ENCODE data around the gene TCAP.
"Not testable (repeated sequence)": the region's sequence is repeated elsewhere in the genome, so short reads cannot be mapped to it uniquely, and the experiment has no call there.

The TCAP gene

DNA sequence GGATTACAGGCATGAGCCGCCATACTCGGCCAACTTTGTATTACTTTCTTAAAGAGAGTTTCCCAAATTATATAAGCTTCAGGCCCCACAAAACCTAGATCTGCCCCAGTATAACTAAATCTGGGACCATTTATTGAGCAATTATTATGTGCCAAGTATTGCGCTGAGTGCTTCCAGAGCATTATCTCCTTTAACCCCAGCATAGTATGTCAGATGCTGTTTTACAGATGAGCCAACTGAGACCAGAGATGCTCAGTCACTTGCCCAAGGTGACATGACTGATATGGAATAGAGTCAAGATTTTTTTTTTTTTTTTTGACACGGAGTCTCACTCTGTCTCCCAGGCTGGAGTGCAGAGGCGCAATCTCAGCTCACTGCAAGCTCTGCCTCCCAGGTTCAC, 32.8 kb downstream of the TCAP start:
- Histone ChIP-seq H3K9me3 (replicated peaks; ENCODE audit: insufficient read depth, low read length) (no peaks in the 10 kb centered on the region), H2AFZ (ENCODE audit: low read length) (no peak overlapping the region), H3K79me2 (ENCODE audit: low read length) (no peaks in the 10 kb centered on the region), H3K4me1 (ENCODE audit: low read length) (peaks cover 5% of the 10 kb centered on the region), H3F3A (ENCODE audit: insufficient read depth, low read length) (no peaks in the 10 kb centered on the region), H3K4me2 (ENCODE audit: low read depth, low read length) (no peak overlapping the region), H3K27ac (ENCODE audit: low read length) (no peak overlapping the region), H3K9me2 (replicated peaks; ENCODE audit: insufficient read depth, low read length) (no peaks in the 10 kb centered on the region), H3K9ac (ENCODE audit: low read length) (no peak overlapping the region), H3K4me3 (ENCODE audit: low read length) (no peak overlapping the region), H3K36me3 (replicated peaks; ENCODE audit: insufficient read depth, low read length) (no peaks in the 10 kb centered on the region), H3K27me3 (replicated peaks; ENCODE audit: insufficient read depth, low read length) (no peaks in the 10 kb centered on the region), H4K20me1 (ENCODE audit: insufficient read depth, low read length) (no peaks in the 10 kb centered on the region)
- TF ChIP-seq, protein P1, sequence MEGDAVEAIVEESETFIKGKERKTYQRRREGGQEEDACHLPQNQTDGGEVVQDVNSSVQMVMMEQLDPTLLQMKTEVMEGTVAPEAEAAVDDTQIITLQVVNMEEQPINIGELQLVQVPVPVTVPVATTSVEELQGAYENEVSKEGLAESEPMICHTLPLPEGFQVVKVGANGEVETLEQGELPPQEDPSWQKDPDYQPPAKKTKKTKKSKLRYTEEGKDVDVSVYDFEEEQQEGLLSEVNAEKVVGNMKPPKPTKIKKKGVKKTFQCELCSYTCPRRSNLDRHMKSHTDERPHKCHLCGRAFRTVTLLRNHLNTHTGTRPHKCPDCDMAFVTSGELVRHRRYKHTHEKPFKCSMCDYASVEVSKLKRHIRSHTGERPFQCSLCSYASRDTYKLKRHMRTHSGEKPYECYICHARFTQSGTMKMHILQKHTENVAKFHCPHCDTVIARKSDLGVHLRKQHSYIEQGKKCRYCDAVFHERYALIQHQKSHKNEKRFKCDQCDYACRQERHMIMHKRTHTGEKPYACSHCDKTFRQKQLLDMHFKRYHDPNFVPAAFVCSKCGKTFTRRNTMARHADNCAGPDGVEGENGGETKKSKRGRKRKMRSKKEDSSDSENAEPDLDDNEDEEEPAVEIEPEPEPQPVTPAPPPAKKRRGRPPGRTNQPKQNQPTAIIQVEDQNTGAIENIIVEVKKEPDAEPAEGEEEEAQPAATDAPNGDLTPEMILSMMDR (IDR thresholded peaks at IDR 0.05; ENCODE audit: low read length), result no peak
- TF ChIP-seq EZH2phosphoT487 (IDR thresholded peaks at IDR 0.05; ENCODE audit: low read length) (no peak), EZH2 (optimal IDR thresholded peaks at IDR 0.05; ENCODE audit: low read depth, low read length) (no peak)
- no peak for DNase-seq

DNA sequence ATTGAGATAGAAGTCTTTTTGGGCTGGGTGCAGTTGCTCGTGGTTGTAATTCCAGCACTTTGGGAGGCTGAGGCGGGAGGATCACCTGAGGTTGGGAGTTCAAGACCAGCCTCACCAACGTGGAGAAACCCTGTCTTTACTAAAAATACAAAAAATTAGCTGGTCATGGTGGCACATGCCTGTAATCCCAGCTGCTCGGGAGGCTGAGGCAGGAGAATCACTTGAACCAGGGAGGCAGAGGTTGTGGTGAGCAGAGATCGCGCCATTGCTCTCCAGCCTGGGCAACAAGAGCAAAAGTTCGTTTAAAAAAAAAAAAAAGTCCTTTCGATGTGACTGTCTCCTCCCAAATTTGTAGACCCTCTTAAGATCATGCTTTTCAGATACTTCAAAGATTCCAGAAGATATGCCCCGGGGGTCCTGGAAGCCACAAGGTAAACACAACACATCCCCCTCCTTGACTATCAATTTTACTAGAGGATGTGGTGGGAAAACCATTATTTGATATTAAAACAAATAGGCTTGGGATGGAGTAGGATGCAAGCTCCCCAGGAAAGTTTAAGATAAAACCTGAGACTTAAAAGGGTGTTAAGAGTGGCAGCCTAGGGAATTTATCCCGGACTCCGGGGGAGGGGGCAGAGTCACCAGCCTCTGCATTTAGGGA, 34.1 kb downstream of the TCAP start:
- H3K27ac ChIP-seq (ENCODE audit: low read length); H2AFZ ChIP-seq (ENCODE audit: low read length); H3F3A ChIP-seq (ENCODE audit: insufficient read depth, low read length); DNase-seq; H3K4me2 ChIP-seq (ENCODE audit: low read depth, low read length); H3K9ac ChIP-seq (ENCODE audit: low read length); H4K20me1 ChIP-seq (ENCODE audit: insufficient read depth, low read length); H3K27me3 ChIP-seq (replicated peaks; ENCODE audit: insufficient read depth, low read length); H3K9me3 ChIP-seq (replicated peaks; ENCODE audit: insufficient read depth, low read length); H3K36me3 ChIP-seq (replicated peaks; ENCODE audit: insufficient read depth, low read length); H3K9me2 ChIP-seq (replicated peaks; ENCODE audit: insufficient read depth, low read length); H3K4me3 ChIP-seq (ENCODE audit: low read length); H3K79me2 ChIP-seq (ENCODE audit: low read length): not testable (repeated sequence)
- peaks cover 17% of the 10 kb centered on the region for H3K4me1 ChIP-seq (ENCODE audit: low read length)

DNA sequence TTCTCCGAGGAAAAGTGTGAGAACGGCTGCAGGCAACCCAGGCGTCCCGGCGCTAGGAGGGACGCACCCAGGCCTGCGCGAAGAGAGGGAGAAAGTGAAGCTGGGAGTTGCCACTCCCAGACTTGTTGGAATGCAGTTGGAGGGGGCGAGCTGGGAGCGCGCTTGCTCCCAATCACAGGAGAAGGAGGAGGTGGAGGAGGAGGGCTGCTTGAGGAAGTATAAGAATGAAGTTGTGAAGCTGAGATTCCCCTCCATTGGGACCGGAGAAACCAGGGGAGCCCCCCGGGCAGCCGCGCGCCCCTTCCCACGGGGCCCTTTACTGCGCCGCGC, 34.6 kb downstream of the TCAP start, which contains the start of gene ERBB2:
TSS of gene ERBB2 (plus strand) at position 247 of the 330 bp plus-strand sequence. CDS start 175 bp downstream, outside the sequence.
- no peaks in the 10 kb centered on the region for H3K36me3 ChIP-seq (replicated peaks; ENCODE audit: insufficient read depth, low read length)
- no peak within 1 kb of the TSS for H3K9ac ChIP-seq (ENCODE audit: low read length)
- H3K79me2 ChIP-seq (ENCODE audit: low read length), result no peaks in the 10 kb centered on the region
- H3K27ac ChIP-seq (ENCODE audit: low read length), result no peak within 1 kb of the TSS
- H3K4me3 ChIP-seq (ENCODE audit: low read length), result no peak within 1 kb of the TSS
- no peaks in the 10 kb centered on the region for H3K9me3 ChIP-seq (replicated peaks; ENCODE audit: insufficient read depth, low read length)
- no peaks in the 10 kb centered on the region for H3K27me3 ChIP-seq (replicated peaks; ENCODE audit: insufficient read depth, low read length)
- H3K4me2 ChIP-seq (ENCODE audit: low read depth, low read length), result no peak within 1 kb of the TSS
- TF ChIP-seq EZH2 (optimal IDR thresholded peaks at IDR 0.05; ENCODE audit: low read depth, low read length), result no peak
- TF ChIP-seq, protein P1 (IDR thresholded peaks at IDR 0.05; ENCODE audit: low read length), result no peak
- TF ChIP-seq EZH2phosphoT487 (IDR thresholded peaks at IDR 0.05; ENCODE audit: low read length), result no peak
- H3F3A ChIP-seq (ENCODE audit: insufficient read depth, low read length), result no peaks in the 10 kb centered on the region
- no peaks in the 10 kb centered on the region for H3K9me2 ChIP-seq (replicated peaks; ENCODE audit: insufficient read depth, low read length)
- no peak for DNase-seq
- H3K4me1 ChIP-seq (ENCODE audit: low read length), result peaks cover 17% of the 10 kb centered on the region
- no peak within 1 kb of the TSS for H2AFZ ChIP-seq (ENCODE audit: low read length)
- H4K20me1 ChIP-seq (ENCODE audit: insufficient read depth, low read length), result no peaks in the 10 kb centered on the region

DNA sequence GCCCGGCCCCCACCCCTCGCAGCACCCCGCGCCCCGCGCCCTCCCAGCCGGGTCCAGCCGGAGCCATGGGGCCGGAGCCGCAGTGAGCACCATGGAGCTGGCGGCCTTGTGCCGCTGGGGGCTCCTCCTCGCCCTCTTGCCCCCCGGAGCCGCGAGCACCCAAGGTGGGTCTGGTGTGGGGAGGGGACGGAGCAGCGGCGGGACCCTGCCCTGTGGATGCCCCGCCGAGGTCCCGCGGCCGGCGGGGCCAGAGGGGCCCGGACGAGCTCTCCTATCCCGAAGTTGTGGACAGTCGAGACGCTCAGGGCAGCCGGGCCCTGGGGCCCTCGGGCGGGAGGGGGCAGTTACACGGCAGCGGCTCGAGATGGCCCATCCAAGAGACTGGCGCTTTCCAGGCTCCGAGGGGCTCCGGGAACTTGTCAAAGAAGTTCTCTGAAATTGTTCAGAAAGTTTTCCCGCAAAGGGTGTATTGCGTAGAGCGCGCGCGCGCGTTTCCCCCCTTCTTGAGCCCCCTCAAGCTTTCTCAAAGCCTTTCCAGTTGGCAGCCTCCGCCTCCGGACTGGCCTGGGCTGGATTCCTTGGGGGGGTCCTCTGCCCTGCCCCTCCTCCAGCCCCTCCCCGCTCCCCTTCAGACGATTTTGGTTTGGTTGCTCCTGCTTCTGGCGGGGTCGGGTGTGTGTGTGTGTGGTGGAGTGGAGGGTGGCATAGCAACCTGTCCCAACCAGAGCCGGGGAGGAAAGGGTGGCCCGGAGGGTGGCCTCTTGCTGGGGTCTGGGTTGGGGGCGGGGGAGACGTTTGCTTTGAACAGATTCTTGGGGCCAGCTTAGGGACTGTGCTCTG, 35.2 kb downstream of the TCAP start:
- Histone ChIP-seq H3K27me3 (replicated peaks; ENCODE audit: insufficient read depth, low read length) (no peaks in the 10 kb centered on the region), H3K4me2 (ENCODE audit: low read depth, low read length) (no peak overlapping the region), H3K27ac (ENCODE audit: low read length) (no peak overlapping the region), H2AFZ (ENCODE audit: low read length) (no peak overlapping the region), H3K9me3 (replicated peaks; ENCODE audit: insufficient read depth, low read length) (no peaks in the 10 kb centered on the region), H3K79me2 (ENCODE audit: low read length) (no peaks in the 10 kb centered on the region), H3K4me3 (ENCODE audit: low read length) (no peak overlapping the region), H4K20me1 (ENCODE audit: insufficient read depth, low read length) (no peaks in the 10 kb centered on the region), H3K9ac (ENCODE audit: low read length) (no peak overlapping the region), H3K9me2 (replicated peaks; ENCODE audit: insufficient read depth, low read length) (no peaks in the 10 kb centered on the region), H3K36me3 (replicated peaks; ENCODE audit: insufficient read depth, low read length) (no peaks in the 10 kb centered on the region), H3F3A (ENCODE audit: insufficient read depth, low read length) (no peaks in the 10 kb centered on the region), H3K4me1 (ENCODE audit: low read length) (peaks cover 17% of the 10 kb centered on the region)
- no peak for DNase-seq
- TF ChIP-seq EZH2 (optimal IDR thresholded peaks at IDR 0.05; ENCODE audit: low read depth, low read length) (no peak), EZH2phosphoT487 (IDR thresholded peaks at IDR 0.05; ENCODE audit: low read length) (no peak)
- TF ChIP-seq, protein P1 (IDR thresholded peaks at IDR 0.05; ENCODE audit: low read length), result no peak
